Loucy (cell line): ENCODE results near the gene LYPD3.

ENCODE experiments used
- H2AFZ ChIP-seq: fragments of 200-600 bp; sonication (generic); 2 replicates; pipeline ENCODE4 v1.6.0; 2016; ENCODE audit warnings: antibody characterized with exemption, mild to moderate bottlenecking, low read length, moderate library complexity
- H3F3A ChIP-seq: fragments of 200-600 bp; 2 replicates; pipeline ENCODE4 v1.6.0; 2016; ENCODE audit warnings: antibody characterized with exemption, low read depth, mild to moderate bottlenecking
- H3K27me3 ChIP-seq: fragments of 200-600 bp; sonication (generic); 2 replicates; pipeline ENCODE4 v1.6.1; 2014; ENCODE audit warnings: low read length, mild to moderate bottlenecking; ENCODE audit not compliant: insufficient read depth, poor library complexity, severe bottlenecking
- H3K36me3 ChIP-seq: fragments of 200-600 bp; sonication (generic); 2 replicates; pipeline ENCODE4 v1.6.1; 2016; ENCODE audit warnings: low read length; ENCODE audit not compliant: insufficient read depth
- H3K4me1 ChIP-seq: fragments of 200-600 bp; sonication (generic); 2 replicates; pipeline ENCODE4 v1.5.1; 2014; ENCODE audit warnings: low read length, mild to moderate bottlenecking; ENCODE audit not compliant: insufficient read depth, poor library complexity, severe bottlenecking
- H3K4me2 ChIP-seq: fragments of 200-600 bp; sonication (generic); 2 replicates; pipeline ENCODE4 v1.6.0; 2014; ENCODE audit warnings: antibody characterized with exemption, low read length, low read depth, mild to moderate bottlenecking; ENCODE audit not compliant: poor library complexity, severe bottlenecking
- H3K4me3 ChIP-seq: fragments of 200-600 bp; sonication (generic); 2 replicates; pipeline ENCODE4 v1.5.1; 2014; ENCODE audit warnings: low read length, mild to moderate bottlenecking, mixed read lengths; ENCODE audit not compliant: poor library complexity, severe bottlenecking
- H3K79me2 ChIP-seq: fragments of 200-600 bp; sonication (generic); 2 replicates; pipeline ENCODE4 v1.6.1; 2014; ENCODE audit warnings: low read length; ENCODE audit not compliant: insufficient read depth
- H3K9ac ChIP-seq: fragments of 200-600 bp; sonication (generic); 2 replicates; pipeline ENCODE4 v1.6.0; 2014; ENCODE audit warnings: mild to moderate bottlenecking, low read depth, low read length, moderate library complexity; ENCODE audit not compliant: poor library complexity, severe bottlenecking
- H3K9me2 ChIP-seq: fragments of 200-600 bp; sonication (generic); replicated peaks from 2 replicates; pipeline ENCODE4 v1.6.1; 2016; ENCODE audit warnings: low read depth, low read length, mixed read lengths
- H3K9me3 ChIP-seq: fragments of 200-600 bp; sonication (generic); 2 replicates; pipeline ENCODE4 v1.6.1; 2014; ENCODE audit warnings: mild to moderate bottlenecking, antibody characterized with exemption, low read length, low read depth; ENCODE audit not compliant: insufficient read depth
- H4K20me1 ChIP-seq: fragments of 200-600 bp; sonication (generic); 2 replicates; pipeline ENCODE4 v1.6.0; 2014; ENCODE audit warnings: antibody characterized with exemption, low read length, mild to moderate bottlenecking; ENCODE audit not compliant: insufficient read depth, poor library complexity, severe bottlenecking
- EZH2phosphoT487 ChIP-seq: fragments of 200-600 bp; IDR thresholded peaks from 2 replicates; pipeline ENCODE4 v1.6.1; 2018; ENCODE audit warnings: antibody characterized with exemption, mild to moderate bottlenecking, moderate library complexity, borderline replicate concordance
- TF ChIP-seq, protein P1 (sequence below): fragments of 200-600 bp; sonication (generic); conservative IDR thresholded peaks from 2 replicates; pipeline ENCODE4 v1.5.1; 2014; ENCODE audit warnings: mild to moderate bottlenecking, antibody characterized with exemption, low read length

LYPD3 gene

DNA sequence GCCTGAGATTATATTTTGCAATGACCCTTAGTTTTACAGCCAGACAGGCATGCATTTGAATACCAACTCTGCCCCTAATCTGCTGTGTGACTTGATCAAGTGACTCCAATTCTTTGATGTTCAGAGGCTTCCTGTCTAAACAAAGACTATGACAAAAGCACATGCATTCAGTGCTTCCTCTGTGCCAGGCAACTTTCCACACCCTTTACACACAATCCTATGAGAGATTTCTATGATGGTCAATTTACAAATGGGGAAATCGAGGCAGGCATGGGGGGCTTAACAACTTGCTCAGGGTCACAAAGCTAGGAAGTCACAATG, 3.7 kb upstream of the LYPD3 start:
- no peaks in the 10 kb centered on the region for H3K79me2 ChIP-seq
- H3K4me3 ChIP-seq, result no peak overlapping the region
- no peaks in the 10 kb centered on the region for H3K9me2 ChIP-seq
- H3K36me3 ChIP-seq, result no peaks in the 10 kb centered on the region
- no peak for TF ChIP-seq EZH2phosphoT487
- TF ChIP-seq, protein P1, sequence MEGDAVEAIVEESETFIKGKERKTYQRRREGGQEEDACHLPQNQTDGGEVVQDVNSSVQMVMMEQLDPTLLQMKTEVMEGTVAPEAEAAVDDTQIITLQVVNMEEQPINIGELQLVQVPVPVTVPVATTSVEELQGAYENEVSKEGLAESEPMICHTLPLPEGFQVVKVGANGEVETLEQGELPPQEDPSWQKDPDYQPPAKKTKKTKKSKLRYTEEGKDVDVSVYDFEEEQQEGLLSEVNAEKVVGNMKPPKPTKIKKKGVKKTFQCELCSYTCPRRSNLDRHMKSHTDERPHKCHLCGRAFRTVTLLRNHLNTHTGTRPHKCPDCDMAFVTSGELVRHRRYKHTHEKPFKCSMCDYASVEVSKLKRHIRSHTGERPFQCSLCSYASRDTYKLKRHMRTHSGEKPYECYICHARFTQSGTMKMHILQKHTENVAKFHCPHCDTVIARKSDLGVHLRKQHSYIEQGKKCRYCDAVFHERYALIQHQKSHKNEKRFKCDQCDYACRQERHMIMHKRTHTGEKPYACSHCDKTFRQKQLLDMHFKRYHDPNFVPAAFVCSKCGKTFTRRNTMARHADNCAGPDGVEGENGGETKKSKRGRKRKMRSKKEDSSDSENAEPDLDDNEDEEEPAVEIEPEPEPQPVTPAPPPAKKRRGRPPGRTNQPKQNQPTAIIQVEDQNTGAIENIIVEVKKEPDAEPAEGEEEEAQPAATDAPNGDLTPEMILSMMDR, result no peak
- H3K4me2 ChIP-seq, result no peak overlapping the region
- H2AFZ ChIP-seq, result peak overlapping the region; percentile 73
- H3K4me1 ChIP-seq, result peaks cover 8% of the 10 kb centered on the region
- H3K9me3 ChIP-seq, result no peaks in the 10 kb centered on the region
- H4K20me1 ChIP-seq, result no peaks in the 10 kb centered on the region
- no peaks in the 10 kb centered on the region for H3F3A ChIP-seq
- no peaks in the 10 kb centered on the region for H3K27me3 ChIP-seq
- H3K9ac ChIP-seq, result no peak overlapping the region

DNA sequence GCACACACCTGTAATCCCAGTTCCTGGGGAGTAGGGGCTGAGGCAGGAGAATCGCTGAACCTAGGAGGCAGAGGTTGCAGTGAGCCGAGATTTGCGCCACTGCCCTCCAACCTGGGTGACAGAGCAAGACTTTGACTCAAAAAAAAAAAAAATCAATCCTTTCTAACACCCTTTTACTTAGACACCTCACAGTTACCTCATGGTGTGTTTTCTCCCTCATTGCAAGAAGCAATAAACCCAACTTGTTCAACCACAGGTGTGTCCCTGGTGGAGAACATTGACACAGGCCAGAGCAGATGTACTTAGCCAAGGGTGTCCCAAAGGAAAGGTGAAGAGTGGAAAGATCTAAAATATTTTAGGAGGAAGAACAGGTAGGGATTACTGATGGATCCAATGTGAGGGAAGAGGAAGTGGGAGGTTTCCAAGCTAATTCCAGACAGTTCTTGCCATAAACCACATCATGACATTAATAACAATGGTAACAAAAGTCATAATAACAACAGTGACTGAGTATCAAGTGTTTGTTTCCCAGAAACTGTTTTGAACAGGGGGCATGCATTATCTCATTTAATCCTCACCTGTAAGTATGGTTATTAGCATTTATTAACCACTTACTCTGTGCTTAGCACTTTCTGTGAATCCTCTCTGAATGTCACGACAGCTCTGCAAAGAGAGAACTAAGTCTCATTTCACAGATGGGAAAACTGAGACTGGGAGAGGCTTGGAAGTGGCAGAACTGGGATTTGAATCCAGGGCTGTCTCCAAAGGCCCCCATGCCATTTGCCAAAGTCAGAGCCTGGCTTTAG, 3.1 kb upstream of the LYPD3 start:
- H3F3A ChIP-seq, result no peaks in the 10 kb centered on the region
- H3K4me2 ChIP-seq, result no peak overlapping the region
- no peaks in the 10 kb centered on the region for H3K27me3 ChIP-seq
- no peak overlapping the region for H3K9ac ChIP-seq
- TF ChIP-seq EZH2phosphoT487, result no peak
- TF ChIP-seq, protein P1, result no peak
- H2AFZ ChIP-seq, result peak overlapping the region; percentile 73; the same call in 1 of the 2 replicates
- no peak overlapping the region for H3K4me3 ChIP-seq
- H4K20me1 ChIP-seq, result no peaks in the 10 kb centered on the region
- no peaks in the 10 kb centered on the region for H3K36me3 ChIP-seq
- H3K9me3 ChIP-seq, result no peaks in the 10 kb centered on the region
- no peaks in the 10 kb centered on the region for H3K9me2 ChIP-seq
- peaks cover 8% of the 10 kb centered on the region for H3K4me1 ChIP-seq
- no peaks in the 10 kb centered on the region for H3K79me2 ChIP-seq

DNA sequence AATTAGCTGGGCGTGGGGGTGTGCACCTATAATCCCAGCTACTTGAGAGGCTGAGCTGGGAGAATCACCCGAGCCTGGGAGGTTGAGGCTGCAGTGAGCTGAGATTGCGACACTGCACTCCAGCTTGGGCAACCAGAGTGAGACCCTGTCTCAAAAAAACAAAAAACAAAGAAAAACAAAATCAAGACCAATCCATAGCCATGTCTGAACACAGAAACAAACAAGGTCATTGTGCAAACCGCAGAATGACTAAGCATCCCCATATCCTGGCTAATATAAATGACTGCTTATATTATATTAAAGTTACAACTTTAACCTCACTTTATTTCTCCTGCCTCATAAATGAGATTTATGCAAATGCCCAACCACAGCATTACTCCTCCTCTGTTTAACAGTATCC, 2.3 kb upstream of the LYPD3 start:
- TF ChIP-seq EZH2phosphoT487, result no peak
- TF ChIP-seq, protein P1, result no peak
- H3F3A ChIP-seq, result no peaks in the 10 kb centered on the region
- no peaks in the 10 kb centered on the region for H3K79me2 ChIP-seq
- H3K9me3 ChIP-seq, result no peaks in the 10 kb centered on the region
- no peak overlapping the region for H2AFZ ChIP-seq
- no peaks in the 10 kb centered on the region for H3K9me2 ChIP-seq
- H3K27me3 ChIP-seq, result no peaks in the 10 kb centered on the region
- no peaks in the 10 kb centered on the region for H4K20me1 ChIP-seq
- H3K4me1 ChIP-seq, result peaks cover 12% of the 10 kb centered on the region
- H3K36me3 ChIP-seq, result no peaks in the 10 kb centered on the region
- H3K4me2 ChIP-seq, result no peak overlapping the region
- H3K4me3 ChIP-seq, result no peak overlapping the region
- no peak overlapping the region for H3K9ac ChIP-seq
